Measurements from ENCODE around the gene MOCS3.

- peak; percentile 88 for TF ChIP-seq CTCF (conservative IDR thresholded peaks at IDR 0.05)
- TF ChIP-seq ZFX (IDR thresholded peaks at IDR 0.05), result no peak
Observed at GRCh38 chr20:50992733-50993457, 34.3 kb downstream of the MOCS3 start.
